Astrocyte (in vitro differentiated cells and primary cell): Measurements from ENCODE around the gene AFAP1L2. TPM values are rescaled to one million over a fixed set of nuclear protein-coding genes. Genes with fewer than 3 reads are reported as not detected.

Experiments
- DNase-seq: peaks from one replicate; pipeline ENCODE4 v3.0.0-alpha.2; 2010; ENCODE audit warnings: low read depth
- FAIRE-seq: peaks from 2 replicates; lab custom pipeline; 2011; peaks lifted over from hg19 to GRCh38; lab: Jason Lieb, UNC
- H2AFZ ChIP-seq: 2 replicates; pipeline ENCODE4 v1.6.0; 2012; ENCODE audit warnings: low read depth, low read length, inconsistent platforms
- H3K27ac ChIP-seq: 2 replicates; pipeline ENCODE4 v1.5.1; 2011; ENCODE audit warnings: low read depth, low read length, inconsistent platforms
- H3K27me3 ChIP-seq: 2 replicates; pipeline ENCODE4 v1.6.0; 2011; ENCODE audit warnings: low read length, inconsistent platforms; ENCODE audit not compliant: insufficient read depth
- H3K36me3 ChIP-seq: 2 replicates; pipeline ENCODE4 v1.5.1; 2011; ENCODE audit warnings: low read length, inconsistent platforms; ENCODE audit not compliant: insufficient read depth
- H3K4me1 ChIP-seq: 2 replicates; pipeline ENCODE4 v1.5.1; 2011; ENCODE audit warnings: low read length, inconsistent platforms; ENCODE audit not compliant: insufficient read depth
- H3K4me2 ChIP-seq: 2 replicates; pipeline ENCODE4 v1.6.0; 2012; ENCODE audit warnings: low read length, inconsistent platforms
- H3K4me3 ChIP-seq: 2 replicates; pipeline ENCODE4 v1.5.1; 2011; ENCODE audit warnings: low read depth, mild to moderate bottlenecking, low read length, inconsistent platforms; ENCODE audit not compliant: insufficient read depth
- H3K79me2 ChIP-seq: 2 replicates; pipeline ENCODE4 v1.6.0; 2012; ENCODE audit warnings: mild to moderate bottlenecking, low read length, inconsistent platforms; ENCODE audit not compliant: insufficient read depth
- H3K9ac ChIP-seq: 2 replicates; pipeline ENCODE4 v1.6.0; 2012; ENCODE audit warnings: mild to moderate bottlenecking, low read length, inconsistent platforms
- H3K9me3 ChIP-seq: 2 replicates; pipeline ENCODE4 v1.5.1; 2012; ENCODE audit warnings: low read depth, mild to moderate bottlenecking, low read length, inconsistent platforms; ENCODE audit not compliant: insufficient read depth
- H4K20me1 ChIP-seq: 2 replicates; pipeline ENCODE4 v1.6.0; 2012; ENCODE audit warnings: low read length, inconsistent platforms; ENCODE audit not compliant: insufficient read depth
- H3K27ac Mint-ChIP-seq: one replicate; pipeline ENCODE4 v1.8.0; 2021; ENCODE audit warnings: mild to moderate bottlenecking, mixed read lengths; ENCODE audit not compliant: unreplicated experiment
- H3K27me3 Mint-ChIP-seq: one replicate; pipeline ENCODE4 v1.8.0; 2021; ENCODE audit warnings: low read depth, mixed read lengths; ENCODE audit not compliant: unreplicated experiment
- H3K36me3 Mint-ChIP-seq: one replicate; pipeline ENCODE4 v1.8.0; 2021; ENCODE audit warnings: low read depth, mixed read lengths; ENCODE audit not compliant: unreplicated experiment
- H3K4me1 Mint-ChIP-seq: one replicate; pipeline ENCODE4 v1.8.0; 2021; ENCODE audit warnings: low read depth, mixed read lengths; ENCODE audit not compliant: unreplicated experiment
- H3K4me3 Mint-ChIP-seq: one replicate; pipeline ENCODE4 v1.8.0; 2021; ENCODE audit warnings: mild to moderate bottlenecking, moderate library complexity, mixed read lengths; ENCODE audit not compliant: unreplicated experiment
- H3K9me3 Mint-ChIP-seq: one replicate; pipeline ENCODE4 v1.8.0; 2021; ENCODE audit warnings: mild to moderate bottlenecking, mixed read lengths; ENCODE audit not compliant: unreplicated experiment
- CTCF ChIP-seq: IDR thresholded peaks from 2 replicates; pipeline ENCODE4 v1.5.1; 2011; ENCODE audit warnings: low read depth, mild to moderate bottlenecking, inconsistent platforms, low read length, moderate library complexity; ENCODE audit not compliant: insufficient read depth
- EZH2 ChIP-seq: IDR thresholded peaks from 2 replicates; pipeline ENCODE4 v1.6.1; 2012; ENCODE audit warnings: mild to moderate bottlenecking, low read length, inconsistent platforms; ENCODE audit not compliant: insufficient read depth
- total RNA-seq: library from RNA; stranded (reverse); gene quantifications from 2 replicates; pipeline ENCODE4 v1.2.1, GENCODE V29; 2021

Gene AFAP1L2
- total RNA-seq, 1 donor from 2014 or later = 26.6 TPM

GRCh38 chr10:114356751-114357514 lies 47.4 kb downstream of the AFAP1L2 start:
- Histone ChIP-seq H3K4me2 (peak overlapping the region; percentile 62), H3K79me2 (no peaks in the 10 kb centered on the region), H3K36me3 (no peaks in the 10 kb centered on the region), H4K20me1 (no peaks in the 10 kb centered on the region), H3K9ac (peak overlapping the region; percentile 17), H3K4me1 (peaks cover 10% of the 10 kb centered on the region), H3K27me3 (peaks cover 11% of the 10 kb centered on the region), H2AFZ (no peak overlapping the region), H3K4me3 (no peak overlapping the region), H3K9me3 (no peaks in the 10 kb centered on the region), H3K27ac (peak overlapping the region; percentile 41)
- Mint-ChIP-seq H3K27ac (peak overlapping the region; percentile 3), H3K27me3 (no peaks in the 10 kb centered on the region), H3K4me1 (peaks cover 42% of the 10 kb centered on the region), H3K4me3 (peak overlapping the region; percentile 11), H3K36me3 (peaks cover 3% of the 10 kb centered on the region), H3K9me3 (no peaks in the 10 kb centered on the region)
- DNase-seq = peak; percentile 91
- TF ChIP-seq EZH2 = no peak
- TF ChIP-seq CTCF = no peak
- no peak for FAIRE-seq

- Mint-ChIP-seq H3K9me3 (no peaks in the 10 kb centered on the region), H3K36me3 (peaks cover 2% of the 10 kb centered on the region), H3K4me3 (no peak overlapping the region), H3K4me1 (peaks cover 43% of the 10 kb centered on the region), H3K27me3 (no peaks in the 10 kb centered on the region), H3K27ac (no peak overlapping the region)
- H3K4me2 ChIP-seq = no peak overlapping the region
- H4K20me1 ChIP-seq = no peaks in the 10 kb centered on the region
- DNase-seq (no peak), FAIRE-seq (no peak)
- H3K36me3 ChIP-seq = no peaks in the 10 kb centered on the region
- H3K9ac ChIP-seq = no peak overlapping the region
- no peaks in the 10 kb centered on the region for H3K9me3 ChIP-seq
- no peaks in the 10 kb centered on the region for H3K79me2 ChIP-seq
- peaks cover 10% of the 10 kb centered on the region for H3K4me1 ChIP-seq
- H3K27ac ChIP-seq = no peak overlapping the region
- H3K4me3 ChIP-seq = no peak overlapping the region
- peaks cover 10% of the 10 kb centered on the region for H3K27me3 ChIP-seq
- H2AFZ ChIP-seq = no peak overlapping the region
- TF ChIP-seq EZH2 (no peak), CTCF (no peak)
Observed at GRCh38 chr10:114356126-114356525, 48.2 kb downstream of the AFAP1L2 start.

- H3K4me3 ChIP-seq = no peak overlapping the region
- Mint-ChIP-seq H3K36me3 (peaks cover 4% of the 10 kb centered on the region), H3K27me3 (no peaks in the 10 kb centered on the region), H3K9me3 (peaks cover 2% of the 10 kb centered on the region), H3K4me3 (no peak overlapping the region), H3K27ac (no peak overlapping the region), H3K4me1 (peaks cover 42% of the 10 kb centered on the region)
- H3K9me3 ChIP-seq = no peaks in the 10 kb centered on the region
- H3K79me2 ChIP-seq = no peaks in the 10 kb centered on the region
- DNase-seq = no peak
- H3K36me3 ChIP-seq = no peaks in the 10 kb centered on the region
- TF ChIP-seq CTCF (no peak), EZH2 (no peak)
- no peak for FAIRE-seq
- H3K9ac ChIP-seq = no peak overlapping the region
- no peak overlapping the region for H3K4me2 ChIP-seq
- peaks cover 14% of the 10 kb centered on the region for H3K4me1 ChIP-seq
- H4K20me1 ChIP-seq = no peaks in the 10 kb centered on the region
- H2AFZ ChIP-seq = no peak overlapping the region
- H3K27ac ChIP-seq = no peak overlapping the region
- peaks cover 15% of the 10 kb centered on the region for H3K27me3 ChIP-seq
Observed at GRCh38 chr10:114353383-114353782, 50.9 kb downstream of the AFAP1L2 start.
